Measurements from ENCODE around the gene PRX. TPM values are rescaled to one million over a fixed set of nuclear protein-coding genes. Genes with fewer than 3 reads are reported as not detected.

PRX gene
- polyA plus RNA-seq, 1 donor from 2014 or later: 0.20 TPM

DNA sequence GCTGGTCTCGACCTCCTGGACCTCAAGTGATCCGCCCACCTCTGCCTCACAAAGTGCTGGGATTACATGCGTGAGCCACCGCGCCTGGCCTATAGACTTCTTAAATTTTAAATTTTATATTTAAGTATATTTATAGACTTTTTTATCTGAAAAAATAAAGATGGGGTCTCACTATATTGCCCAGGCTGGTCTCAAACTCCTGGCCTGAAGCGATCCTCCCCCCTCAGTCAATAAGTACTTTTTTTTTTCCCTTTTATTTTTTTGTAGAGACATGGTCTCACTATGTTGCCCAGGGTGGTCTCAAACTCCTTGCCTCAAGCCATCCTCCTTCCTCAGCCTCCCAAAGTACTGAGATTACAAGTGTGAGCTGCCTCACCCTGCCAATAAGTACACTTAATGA, 10.8 kb upstream of the PRX start:
- H2AFZ ChIP-seq (ENCODE audit: low read depth, low read length): no peak overlapping the region
- no peak for TF ChIP-seq TAF1 (IDR thresholded peaks at IDR 0.05; ENCODE audit: low read depth)
- no peak for TF ChIP-seq MXI1 (conservative IDR thresholded peaks at IDR 0.05; ENCODE audit: poor library complexity, severe bottlenecking)
- TF ChIP-seq, protein P1, sequence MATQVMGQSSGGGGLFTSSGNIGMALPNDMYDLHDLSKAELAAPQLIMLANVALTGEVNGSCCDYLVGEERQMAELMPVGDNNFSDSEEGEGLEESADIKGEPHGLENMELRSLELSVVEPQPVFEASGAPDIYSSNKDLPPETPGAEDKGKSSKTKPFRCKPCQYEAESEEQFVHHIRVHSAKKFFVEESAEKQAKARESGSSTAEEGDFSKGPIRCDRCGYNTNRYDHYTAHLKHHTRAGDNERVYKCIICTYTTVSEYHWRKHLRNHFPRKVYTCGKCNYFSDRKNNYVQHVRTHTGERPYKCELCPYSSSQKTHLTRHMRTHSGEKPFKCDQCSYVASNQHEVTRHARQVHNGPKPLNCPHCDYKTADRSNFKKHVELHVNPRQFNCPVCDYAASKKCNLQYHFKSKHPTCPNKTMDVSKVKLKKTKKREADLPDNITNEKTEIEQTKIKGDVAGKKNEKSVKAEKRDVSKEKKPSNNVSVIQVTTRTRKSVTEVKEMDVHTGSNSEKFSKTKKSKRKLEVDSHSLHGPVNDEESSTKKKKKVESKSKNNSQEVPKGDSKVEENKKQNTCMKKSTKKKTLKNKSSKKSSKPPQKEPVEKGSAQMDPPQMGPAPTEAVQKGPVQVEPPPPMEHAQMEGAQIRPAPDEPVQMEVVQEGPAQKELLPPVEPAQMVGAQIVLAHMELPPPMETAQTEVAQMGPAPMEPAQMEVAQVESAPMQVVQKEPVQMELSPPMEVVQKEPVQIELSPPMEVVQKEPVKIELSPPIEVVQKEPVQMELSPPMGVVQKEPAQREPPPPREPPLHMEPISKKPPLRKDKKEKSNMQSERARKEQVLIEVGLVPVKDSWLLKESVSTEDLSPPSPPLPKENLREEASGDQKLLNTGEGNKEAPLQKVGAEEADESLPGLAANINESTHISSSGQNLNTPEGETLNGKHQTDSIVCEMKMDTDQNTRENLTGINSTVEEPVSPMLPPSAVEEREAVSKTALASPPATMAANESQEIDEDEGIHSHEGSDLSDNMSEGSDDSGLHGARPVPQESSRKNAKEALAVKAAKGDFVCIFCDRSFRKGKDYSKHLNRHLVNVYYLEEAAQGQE (IDR thresholded peaks at IDR 0.05; ENCODE audit: borderline replicate concordance): no peak
- TF ChIP-seq, protein P2, sequence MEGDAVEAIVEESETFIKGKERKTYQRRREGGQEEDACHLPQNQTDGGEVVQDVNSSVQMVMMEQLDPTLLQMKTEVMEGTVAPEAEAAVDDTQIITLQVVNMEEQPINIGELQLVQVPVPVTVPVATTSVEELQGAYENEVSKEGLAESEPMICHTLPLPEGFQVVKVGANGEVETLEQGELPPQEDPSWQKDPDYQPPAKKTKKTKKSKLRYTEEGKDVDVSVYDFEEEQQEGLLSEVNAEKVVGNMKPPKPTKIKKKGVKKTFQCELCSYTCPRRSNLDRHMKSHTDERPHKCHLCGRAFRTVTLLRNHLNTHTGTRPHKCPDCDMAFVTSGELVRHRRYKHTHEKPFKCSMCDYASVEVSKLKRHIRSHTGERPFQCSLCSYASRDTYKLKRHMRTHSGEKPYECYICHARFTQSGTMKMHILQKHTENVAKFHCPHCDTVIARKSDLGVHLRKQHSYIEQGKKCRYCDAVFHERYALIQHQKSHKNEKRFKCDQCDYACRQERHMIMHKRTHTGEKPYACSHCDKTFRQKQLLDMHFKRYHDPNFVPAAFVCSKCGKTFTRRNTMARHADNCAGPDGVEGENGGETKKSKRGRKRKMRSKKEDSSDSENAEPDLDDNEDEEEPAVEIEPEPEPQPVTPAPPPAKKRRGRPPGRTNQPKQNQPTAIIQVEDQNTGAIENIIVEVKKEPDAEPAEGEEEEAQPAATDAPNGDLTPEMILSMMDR (IDR thresholded peaks at IDR 0.05; ENCODE audit: poor library complexity, severe bottlenecking): no peak
- no peak for TF ChIP-seq EP300 (conservative IDR thresholded peaks at IDR 0.05; ENCODE audit: poor library complexity, severe bottlenecking)
- TF ChIP-seq POLR2AphosphoS5 (IDR thresholded peaks at IDR 0.05): no peak
- TF ChIP-seq SMC3 (conservative IDR thresholded peaks at IDR 0.05; ENCODE audit: poor library complexity): no peak
- TF ChIP-seq EZH2 (IDR thresholded peaks at IDR 0.05; ENCODE audit: borderline replicate concordance, insufficient read depth, low read length, poor library complexity, severe bottlenecking): no peak
- no peak for TF ChIP-seq RAD21 (conservative IDR thresholded peaks at IDR 0.05)

DNA sequence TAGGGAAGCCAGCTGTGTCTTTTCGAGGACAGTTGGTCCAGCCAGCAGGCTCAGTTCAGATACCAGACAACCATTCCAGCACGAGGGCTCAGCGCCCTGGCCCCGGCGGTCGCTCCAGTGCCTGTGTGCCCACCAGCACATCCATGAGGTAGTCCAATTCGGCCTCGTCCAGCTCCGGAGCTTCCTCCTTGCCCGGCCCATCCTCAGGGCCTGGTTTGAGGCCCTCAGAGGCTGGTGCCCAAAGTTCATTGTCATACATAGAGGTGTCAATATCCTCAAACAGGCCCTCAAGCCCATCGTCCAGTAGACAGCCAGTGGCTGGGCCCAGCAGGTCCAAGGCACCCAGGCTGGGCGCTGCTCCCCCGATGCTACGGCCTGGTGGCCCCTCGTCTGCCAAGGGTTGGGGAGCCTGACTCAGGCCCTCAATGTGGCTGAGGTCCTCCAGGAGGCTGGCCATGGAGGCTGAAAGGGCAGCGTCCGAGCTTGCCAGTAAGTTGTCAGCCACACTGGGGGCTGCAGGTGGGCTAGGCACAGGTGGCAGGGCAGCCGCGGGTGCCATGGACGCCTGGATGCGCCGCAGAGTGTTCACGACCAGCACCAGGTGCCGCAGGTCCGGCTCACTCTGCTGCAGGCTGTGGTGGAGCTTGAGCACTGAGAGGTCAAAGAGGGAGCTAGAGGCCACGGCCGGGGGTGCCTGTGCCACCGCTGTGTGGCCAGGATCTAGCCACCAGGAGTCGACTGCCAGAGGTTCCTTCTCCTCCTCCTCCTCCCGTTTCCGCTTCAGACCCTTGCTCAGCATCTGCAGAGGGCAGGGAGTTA, 9.8 kb upstream of the PRX start:
- no peaks in the 10 kb centered on the region for H3K27me3 ChIP-seq (ENCODE audit: insufficient read depth, low read depth, low read length)
- H3K9ac ChIP-seq (ENCODE audit: low read length): no peak overlapping the region
- no peak overlapping the region for H2AFZ ChIP-seq (ENCODE audit: low read depth, low read length)
- H3F3A ChIP-seq (ENCODE audit: insufficient read depth, low read length, poor library complexity, severe bottlenecking): no peaks in the 10 kb centered on the region
- no peaks in the 10 kb centered on the region for H4K20me1 ChIP-seq (ENCODE audit: insufficient read depth)
- H3K79me2 ChIP-seq (replicated peaks; ENCODE audit: insufficient read depth, low read length): no peaks in the 10 kb centered on the region
- no peaks in the 10 kb centered on the region for H3K36me3 ChIP-seq (ENCODE audit: insufficient read depth, low read length)
- H3K4me3 ChIP-seq (ENCODE audit: low read length): no peak overlapping the region
- no peak overlapping the region for H3K4me2 ChIP-seq (ENCODE audit: low read length)
- TF ChIP-seq TAF1 (IDR thresholded peaks at IDR 0.05; ENCODE audit: low read depth) (no peak), EZH2 (IDR thresholded peaks at IDR 0.05; ENCODE audit: borderline replicate concordance, insufficient read depth, low read length, poor library complexity, severe bottlenecking) (no peak), SMC3 (conservative IDR thresholded peaks at IDR 0.05; ENCODE audit: poor library complexity) (no peak)
- TF ChIP-seq, protein P2 (IDR thresholded peaks at IDR 0.05; ENCODE audit: poor library complexity, severe bottlenecking): no peak
- H3K9me3 ChIP-seq (ENCODE audit: low read length): no peaks in the 10 kb centered on the region
- no peaks in the 10 kb centered on the region for H3K9me2 ChIP-seq (ENCODE audit: insufficient read depth, low read length)
- H3K27ac ChIP-seq (ENCODE audit: low read length): no peak overlapping the region

More for the DNA sequence above, 10.8 kb upstream of the PRX start:
- H3F3A ChIP-seq (ENCODE audit: insufficient read depth, low read length, poor library complexity, severe bottlenecking): no peaks in the 10 kb centered on the region
- H3K27ac ChIP-seq (ENCODE audit: low read length): no peak overlapping the region
- H3K79me2 ChIP-seq (replicated peaks; ENCODE audit: insufficient read depth, low read length): no peaks in the 10 kb centered on the region
- H3K9ac ChIP-seq (ENCODE audit: low read length): no peak overlapping the region
- no peaks in the 10 kb centered on the region for H3K27me3 ChIP-seq (ENCODE audit: insufficient read depth, low read depth, low read length)
- H3K9me3 ChIP-seq (ENCODE audit: low read length): no peaks in the 10 kb centered on the region
- no peaks in the 10 kb centered on the region for H3K36me3 ChIP-seq (ENCODE audit: insufficient read depth, low read length)
- H3K4me3 ChIP-seq (ENCODE audit: low read length): no peak overlapping the region
- no peak overlapping the region for H3K4me2 ChIP-seq (ENCODE audit: low read length)
- no peaks in the 10 kb centered on the region for H3K9me2 ChIP-seq (ENCODE audit: insufficient read depth, low read length)
- no peaks in the 10 kb centered on the region for H4K20me1 ChIP-seq (ENCODE audit: insufficient read depth)

Data from neural cell (in vitro differentiated cells).